ENCODE results near the gene SHANK1. TPM values are rescaled to one million over a fixed set of nuclear protein-coding genes. Genes with fewer than 3 reads are reported as not detected.

Gene SHANK1
- total and polyA plus RNA-seq, 3 experiments from 2014 or later, result not detected

DNA sequence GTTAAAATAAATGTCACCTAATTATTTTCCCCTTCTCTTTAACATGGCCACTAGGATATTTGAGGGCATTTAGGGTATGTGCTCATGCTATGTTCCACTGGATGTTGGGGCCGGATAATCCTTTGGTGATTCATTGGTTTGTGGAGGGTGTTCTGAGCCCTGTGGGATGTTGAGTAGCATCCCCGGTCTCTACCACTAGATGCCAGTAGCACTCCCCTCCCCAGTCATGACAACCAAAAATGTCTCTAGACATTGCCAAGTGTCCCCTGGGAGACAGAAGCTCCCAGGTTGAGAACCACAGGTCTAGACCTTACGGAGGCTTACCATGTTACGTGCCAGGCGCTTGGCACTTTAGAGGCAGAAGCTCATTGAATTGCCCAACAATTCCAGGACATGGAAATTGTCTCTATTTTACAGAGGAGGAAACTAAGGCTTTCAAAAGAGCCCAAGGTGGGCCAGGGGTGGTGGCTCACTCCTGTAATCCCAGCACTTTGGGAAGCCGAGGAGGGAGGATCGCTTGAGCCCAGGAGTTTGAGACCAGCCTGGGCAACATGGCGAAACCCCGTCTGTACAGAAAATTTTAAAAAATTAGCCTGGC, 14.1 kb downstream of the SHANK1 start:
- no peak overlapping the region for H3K4me3 Mint-ChIP-seq
- no peak overlapping the region for H3K27ac Mint-ChIP-seq
- H3K9me3 ChIP-seq (ENCODE audit: low read length), result no peaks in the 10 kb centered on the region
- no peaks in the 10 kb centered on the region for H3K4me1 Mint-ChIP-seq
- DNase-seq, result peak in 1 of 5 donors; percentile 52
- no peak overlapping the region for H3K27ac ChIP-seq (ENCODE audit: low read depth, low read length)
- H3K4me3 ChIP-seq (ENCODE audit: low read length), result no peak overlapping the region
- peaks cover 5% of the 10 kb centered on the region for H3K27me3 ChIP-seq (ENCODE audit: insufficient read depth, low read length, poor library complexity, severe bottlenecking)
- peaks cover 20 to 42% of the 10 kb centered on the region in 2 donors for H3K27me3 Mint-ChIP-seq
- POLR2A ChIA-PET, result no interaction called here
- H3K36me3 Mint-ChIP-seq, result no peaks in the 10 kb centered on the region
- CTCF ChIA-PET, result no interaction called here
- peaks cover 0 to 4% (median 0%) of the 10 kb centered on the region in 5 donors for H3K9me3 Mint-ChIP-seq
- no peaks in the 10 kb centered on the region for H3K36me3 ChIP-seq (ENCODE audit: insufficient read depth, low read length)
- no peaks in the 10 kb centered on the region for H3K4me1 ChIP-seq (ENCODE audit: insufficient read depth, low read length)

DNA sequence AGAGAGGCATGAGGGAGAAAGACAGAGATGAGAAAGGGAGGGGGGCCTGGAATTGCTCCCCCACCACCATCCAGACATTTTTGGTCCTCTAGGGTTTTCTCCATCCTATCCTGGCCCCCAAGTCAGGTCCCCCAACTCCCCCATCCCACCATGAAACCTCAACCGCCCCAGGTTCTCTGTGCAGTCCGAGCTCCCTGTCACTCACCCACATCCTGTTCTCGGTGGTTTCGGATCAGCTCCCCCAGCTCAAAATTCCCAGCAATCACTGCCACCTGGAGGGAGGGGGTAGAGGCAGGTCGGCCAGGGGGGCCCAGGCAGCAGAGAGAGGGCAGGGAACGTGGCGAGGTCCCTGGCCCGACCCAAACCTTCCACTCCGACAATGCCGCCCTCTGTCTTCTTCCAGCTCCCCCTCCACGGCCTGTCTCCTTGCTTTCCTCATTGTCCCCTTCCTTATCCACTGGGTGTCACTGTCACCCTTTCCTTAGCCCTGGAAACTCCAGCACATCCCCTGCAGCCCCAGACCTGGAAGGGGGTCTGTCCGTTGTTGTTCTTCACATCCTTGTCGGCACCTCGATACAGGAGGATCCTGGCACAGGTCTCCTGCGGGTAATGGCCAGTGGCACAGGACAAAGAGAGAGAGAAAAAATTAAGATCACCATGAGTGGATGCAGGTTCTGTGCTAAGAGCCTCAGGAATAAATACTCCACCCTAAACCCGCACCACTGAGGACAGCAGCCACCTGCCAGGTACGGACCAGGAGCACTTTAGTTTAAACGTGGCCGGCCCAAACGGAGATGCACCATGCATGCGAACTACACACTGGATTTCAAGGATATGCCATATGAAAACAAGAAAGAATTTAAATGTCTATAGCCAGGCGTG, 15.4 kb downstream of the SHANK1 start:
- H3K9me3 ChIP-seq (ENCODE audit: low read length), result no peaks in the 10 kb centered on the region
- no peaks in the 10 kb centered on the region for H3K36me3 ChIP-seq (ENCODE audit: insufficient read depth, low read length)
- peaks cover 5% of the 10 kb centered on the region for H3K27me3 ChIP-seq (ENCODE audit: insufficient read depth, low read length, poor library complexity, severe bottlenecking)
- Mint-ChIP-seq H3K4me3 (no peak overlapping the region), H3K27ac (no peak overlapping the region), H3K4me1 (no peaks in the 10 kb centered on the region), H3K27me3 (peaks cover 17 to 47% of the 10 kb centered on the region in 2 donors), H3K9me3 (peaks cover 0 to 6% (median 0%) of the 10 kb centered on the region in 5 donors), H3K36me3 (no peaks in the 10 kb centered on the region)
- ChIA-PET CTCF (no interaction called here), POLR2A (no interaction called here)
- no peaks in the 10 kb centered on the region for H3K4me1 ChIP-seq (ENCODE audit: insufficient read depth, low read length)
- no peak for DNase-seq
- no peak overlapping the region for H3K4me3 ChIP-seq (ENCODE audit: low read length)
- H3K27ac ChIP-seq (ENCODE audit: low read depth, low read length), result no peak overlapping the region

DNA sequence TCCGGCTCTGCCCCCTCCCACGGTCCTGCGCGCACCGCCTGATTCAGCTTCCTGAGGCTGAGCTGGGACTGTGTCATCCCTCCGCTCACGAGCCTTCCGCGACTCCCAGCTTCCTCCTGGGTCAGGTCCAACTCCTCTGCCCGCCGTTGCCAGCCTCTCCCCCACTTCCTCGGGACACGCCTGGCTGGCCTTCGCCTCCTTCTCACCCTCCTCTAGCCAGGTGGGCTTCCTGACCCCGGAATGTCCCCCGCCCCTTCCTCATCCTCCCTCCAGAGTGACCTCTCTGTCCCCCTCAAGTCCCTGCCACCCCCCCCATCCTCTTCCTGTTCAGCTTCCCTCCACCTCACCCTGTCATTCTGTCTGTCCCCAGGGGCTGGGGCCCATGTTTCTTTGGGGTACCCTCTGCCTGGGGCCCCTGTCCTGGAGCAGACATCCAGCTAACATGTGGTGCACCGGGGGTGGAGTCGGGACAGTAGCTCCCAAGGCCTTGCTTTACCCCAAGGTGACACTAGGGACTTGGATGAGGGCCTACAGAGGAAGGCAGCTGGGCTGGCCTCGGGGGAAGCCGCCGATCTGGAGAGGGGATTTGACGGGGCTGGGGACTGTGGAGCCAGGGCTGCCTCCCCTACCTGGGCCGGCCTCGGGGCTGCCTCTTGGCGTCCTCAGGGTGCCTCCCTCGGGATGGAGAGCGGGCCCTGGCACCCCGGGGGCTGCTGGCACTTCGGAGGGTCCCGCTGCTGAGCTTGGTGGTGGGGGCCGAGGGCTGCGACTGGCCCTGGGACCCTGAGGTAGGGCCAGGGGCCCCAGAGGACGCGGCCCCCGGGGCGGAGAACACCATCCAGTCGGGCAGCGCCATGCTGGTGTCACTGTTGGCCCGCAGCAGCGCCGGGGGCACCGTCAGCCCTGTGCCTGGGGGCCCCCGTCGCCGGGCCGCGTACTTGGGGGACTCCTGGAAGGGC, 16.5 kb downstream of the SHANK1 start:
- Mint-ChIP-seq H3K4me1 (no peaks in the 10 kb centered on the region), H3K9me3 (peaks cover 0 to 6% (median 0%) of the 10 kb centered on the region in 5 donors), H3K27me3 (peaks cover 20 to 51% of the 10 kb centered on the region in 2 donors), H3K36me3 (no peaks in the 10 kb centered on the region), H3K27ac (no peak overlapping the region), H3K4me3 (no peak overlapping the region)
- DNase-seq, result no peak
- Histone ChIP-seq H3K27ac (ENCODE audit: low read depth, low read length) (no peak overlapping the region), H3K4me1 (ENCODE audit: insufficient read depth, low read length) (no peaks in the 10 kb centered on the region), H3K9me3 (ENCODE audit: low read length) (no peaks in the 10 kb centered on the region), H3K4me3 (ENCODE audit: low read length) (no peak overlapping the region), H3K36me3 (ENCODE audit: insufficient read depth, low read length) (no peaks in the 10 kb centered on the region), H3K27me3 (ENCODE audit: insufficient read depth, low read length, poor library complexity, severe bottlenecking) (peaks cover 5% of the 10 kb centered on the region)
- POLR2A ChIA-PET, result no interaction called here
- CTCF ChIA-PET, result no interaction called here

DNA sequence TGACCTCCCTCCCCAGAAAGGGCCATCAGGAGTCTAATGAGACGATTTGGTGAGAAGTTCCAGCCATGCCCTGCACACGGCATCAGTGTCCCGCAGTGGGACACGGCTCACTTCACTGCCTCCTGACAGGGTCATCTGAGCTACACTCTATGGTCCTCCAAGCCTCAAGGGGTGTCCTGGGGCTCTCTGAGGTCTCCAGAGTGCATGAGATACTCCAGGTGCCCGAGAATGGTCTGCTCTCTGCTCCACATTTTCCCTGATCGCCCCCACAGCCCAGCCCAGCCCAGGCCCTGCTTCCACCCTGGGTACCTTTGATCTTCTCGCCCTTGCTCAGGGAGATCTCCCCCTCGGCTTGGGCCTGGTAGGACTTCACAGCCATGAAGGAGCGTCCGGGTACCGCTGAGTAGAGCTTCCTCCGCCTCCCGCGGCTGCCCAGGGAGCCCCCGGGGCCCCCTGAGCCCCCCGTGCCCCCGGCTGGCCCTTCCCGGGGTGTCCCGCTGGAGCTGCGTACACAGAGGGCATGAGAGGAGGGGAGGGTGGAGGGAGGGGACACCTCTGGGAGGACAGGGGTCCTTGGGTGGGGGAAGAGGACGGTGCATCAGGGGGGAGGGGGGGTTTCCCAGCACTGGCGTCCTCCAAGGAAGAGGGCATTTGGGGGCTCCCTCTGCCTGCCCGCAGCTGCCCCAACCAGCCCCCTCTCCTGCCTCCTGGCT, 17.3 kb downstream of the SHANK1 start:
- H3K27me3 ChIP-seq (ENCODE audit: insufficient read depth, low read length, poor library complexity, severe bottlenecking), result peaks cover 5% of the 10 kb centered on the region

DNA sequence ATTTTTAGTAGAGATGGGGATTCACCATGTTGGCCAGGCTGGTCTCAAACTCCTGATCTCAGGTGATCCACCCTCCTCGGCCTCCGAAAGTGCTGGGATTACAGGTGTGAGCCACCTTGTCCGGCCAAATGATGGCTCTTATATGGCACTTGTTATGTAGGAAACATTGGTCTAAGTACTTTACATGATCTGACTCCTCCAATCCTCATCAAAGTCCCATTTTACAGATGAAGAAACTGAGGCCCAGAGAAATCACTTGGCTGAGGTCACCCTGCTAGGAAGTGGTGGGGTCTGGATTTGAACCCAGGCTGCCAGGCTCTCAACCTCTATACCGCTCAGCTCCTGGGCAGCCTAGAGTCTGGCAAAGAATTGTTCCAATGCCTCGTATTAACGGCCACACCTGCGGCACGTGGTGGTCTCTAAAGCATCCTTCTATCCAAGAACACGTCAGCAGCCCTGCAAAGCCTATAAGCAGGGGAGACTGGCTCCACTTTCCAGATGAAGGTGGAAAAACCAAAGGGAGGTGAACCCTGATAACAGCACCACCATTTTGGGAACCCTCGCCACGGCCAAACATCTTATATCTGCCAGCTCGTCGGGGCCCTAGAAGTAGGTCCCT, 18.1 kb downstream of the SHANK1 start:
- H3K36me3 ChIP-seq (ENCODE audit: insufficient read depth, low read length), result no peaks in the 10 kb centered on the region
- no peaks in the 10 kb centered on the region for H3K9me3 ChIP-seq (ENCODE audit: low read length)
- peaks cover 5% of the 10 kb centered on the region for H3K27me3 ChIP-seq (ENCODE audit: insufficient read depth, low read length, poor library complexity, severe bottlenecking)
- no peak overlapping the region for H3K4me3 Mint-ChIP-seq
- no peaks in the 10 kb centered on the region for H3K4me1 ChIP-seq (ENCODE audit: insufficient read depth, low read length)
- peaks cover 0 to 2% (median 2%) of the 10 kb centered on the region in 5 donors for H3K9me3 Mint-ChIP-seq
- H3K4me1 Mint-ChIP-seq, result no peaks in the 10 kb centered on the region
- no peak overlapping the region for H3K27ac ChIP-seq (ENCODE audit: low read depth, low read length)
- ChIA-PET POLR2A (no interaction called here), CTCF (no interaction called here)
- no peak overlapping the region for H3K27ac Mint-ChIP-seq
- no peaks in the 10 kb centered on the region for H3K36me3 Mint-ChIP-seq
- no peak overlapping the region for H3K4me3 ChIP-seq (ENCODE audit: low read length)
- no peak for DNase-seq
- H3K27me3 Mint-ChIP-seq, result peaks cover 30 to 63% of the 10 kb centered on the region in 2 donors

More for the DNA sequence above, 17.3 kb downstream of the SHANK1 start:
- no peak for DNase-seq
- H3K27ac Mint-ChIP-seq, result no peak overlapping the region
- H3K4me3 Mint-ChIP-seq, result no peak overlapping the region
- no peaks in the 10 kb centered on the region for H3K36me3 Mint-ChIP-seq
- H3K27ac ChIP-seq (ENCODE audit: low read depth, low read length), result no peak overlapping the region
- H3K4me3 ChIP-seq (ENCODE audit: low read length), result no peak overlapping the region
- ChIA-PET CTCF (no interaction called here), POLR2A (no interaction called here)
- H3K27me3 Mint-ChIP-seq, result peaks cover 25 to 58% of the 10 kb centered on the region in 2 donors
- H3K4me1 Mint-ChIP-seq, result no peaks in the 10 kb centered on the region
- H3K9me3 Mint-ChIP-seq, result peaks cover 0 to 2% (median 0%) of the 10 kb centered on the region in 5 donors
- H3K36me3 ChIP-seq (ENCODE audit: insufficient read depth, low read length), result no peaks in the 10 kb centered on the region
- H3K9me3 ChIP-seq (ENCODE audit: low read length), result no peaks in the 10 kb centered on the region
- no peaks in the 10 kb centered on the region for H3K4me1 ChIP-seq (ENCODE audit: insufficient read depth, low read length)

DNA sequence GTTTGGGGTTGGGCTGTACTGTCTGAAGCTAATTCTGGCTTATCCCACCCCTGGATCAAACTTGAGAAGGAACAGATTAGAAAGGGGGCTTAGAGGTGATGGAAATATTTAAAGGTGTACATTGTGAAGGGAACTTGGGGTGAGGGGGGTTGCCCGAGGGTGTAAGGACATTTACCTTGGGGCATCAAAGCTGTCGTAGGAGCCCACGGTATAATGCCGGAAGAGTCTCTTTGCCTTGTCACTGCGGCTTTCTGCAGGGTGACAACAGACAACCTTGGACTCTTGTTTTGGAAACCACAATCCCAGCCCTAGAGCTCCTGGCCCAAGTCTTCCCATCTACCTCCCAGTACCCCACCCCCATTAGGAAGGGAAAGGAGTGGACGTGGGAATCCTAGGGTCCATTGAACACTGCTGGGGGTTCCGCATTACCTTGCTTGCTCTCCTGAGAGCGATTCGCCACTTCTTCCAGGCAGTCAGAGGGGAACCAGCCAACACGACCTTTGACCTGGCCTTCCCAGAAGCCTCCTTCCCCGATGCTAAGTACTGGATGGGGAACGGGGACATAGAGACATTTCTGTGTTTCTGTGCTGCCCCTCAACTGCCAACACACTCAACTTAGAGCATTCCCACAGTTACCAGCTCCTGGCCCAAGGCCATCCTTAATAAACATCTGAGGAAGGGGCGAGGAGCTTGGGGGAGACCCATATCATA, 22.0 kb downstream of the SHANK1 start:
- no peaks in the 10 kb centered on the region for H3K36me3 Mint-ChIP-seq
- H3K27ac ChIP-seq (ENCODE audit: low read depth, low read length), result no peak overlapping the region
- CTCF ChIA-PET, result no interaction called here
- no peak for DNase-seq
- no peaks in the 10 kb centered on the region for H3K4me1 ChIP-seq (ENCODE audit: insufficient read depth, low read length)
- H3K4me1 Mint-ChIP-seq, result no peaks in the 10 kb centered on the region
- no peak overlapping the region for H3K4me3 ChIP-seq (ENCODE audit: low read length)
- no peaks in the 10 kb centered on the region for H3K36me3 ChIP-seq (ENCODE audit: insufficient read depth, low read length)
- POLR2A ChIA-PET, result no interaction called here
- peaks cover 0 to 2% (median 2%) of the 10 kb centered on the region in 5 donors for H3K9me3 Mint-ChIP-seq
- H3K9me3 ChIP-seq (ENCODE audit: low read length), result no peaks in the 10 kb centered on the region
- H3K27me3 ChIP-seq (ENCODE audit: insufficient read depth, low read length, poor library complexity, severe bottlenecking), result peaks cover 9% of the 10 kb centered on the region
- peaks cover 32 to 64% of the 10 kb centered on the region in 2 donors for H3K27me3 Mint-ChIP-seq
- peak overlapping the region in 1 of 8 donors; percentile 58 for H3K27ac Mint-ChIP-seq
- H3K4me3 Mint-ChIP-seq, result no peak overlapping the region

DNA sequence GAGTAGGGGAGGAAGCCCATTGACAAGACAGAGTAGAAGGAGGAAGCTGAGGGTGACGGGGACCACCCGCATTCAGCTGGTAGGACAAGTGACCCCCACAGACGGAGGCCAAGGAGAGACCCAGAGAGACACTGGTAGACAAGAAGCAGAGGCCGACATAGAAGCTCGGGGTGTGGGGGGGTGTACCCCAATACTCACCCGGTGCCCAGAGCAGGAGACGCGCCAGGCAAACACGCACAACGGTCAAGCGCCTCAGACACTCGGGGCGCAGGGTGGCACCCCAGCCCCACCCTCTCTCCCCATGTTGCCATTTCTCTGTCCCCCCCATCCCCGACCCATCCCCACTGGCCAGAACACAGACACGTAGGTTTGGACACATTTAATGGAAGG, 23.5 kb downstream of the SHANK1 start:
- H3K9me3 Mint-ChIP-seq, result peaks cover 0 to 5% (median 2%) of the 10 kb centered on the region in 5 donors
- H3K4me1 ChIP-seq (ENCODE audit: insufficient read depth, low read length), result no peaks in the 10 kb centered on the region
- H3K4me3 ChIP-seq (ENCODE audit: low read length), result no peak overlapping the region
- H3K4me3 Mint-ChIP-seq, result no peak overlapping the region
- peaks cover 34 to 70% of the 10 kb centered on the region in 2 donors for H3K27me3 Mint-ChIP-seq
- H3K36me3 Mint-ChIP-seq, result no peaks in the 10 kb centered on the region
- DNase-seq, result no peak
- CTCF ChIA-PET, result no interaction called here
- no peak overlapping the region for H3K27ac Mint-ChIP-seq
- POLR2A ChIA-PET, result no interaction called here
- H3K9me3 ChIP-seq (ENCODE audit: low read length), result no peaks in the 10 kb centered on the region
- no peak overlapping the region for H3K27ac ChIP-seq (ENCODE audit: low read depth, low read length)
- H3K4me1 Mint-ChIP-seq, result no peaks in the 10 kb centered on the region
- H3K36me3 ChIP-seq (ENCODE audit: insufficient read depth, low read length), result no peaks in the 10 kb centered on the region
- H3K27me3 ChIP-seq (ENCODE audit: insufficient read depth, low read length, poor library complexity, severe bottlenecking), result peaks cover 18% of the 10 kb centered on the region

All from CD8-positive, alpha-beta memory T cell (primary cell).